ENCODE measurements around the gene FUT2. TPM values are rescaled to one million over a fixed set of nuclear protein-coding genes. Genes with fewer than 3 reads are reported as not detected.

Gene FUT2
- polyA plus RNA-seq, 1 donor from 2014 or later: not detected

DNA sequence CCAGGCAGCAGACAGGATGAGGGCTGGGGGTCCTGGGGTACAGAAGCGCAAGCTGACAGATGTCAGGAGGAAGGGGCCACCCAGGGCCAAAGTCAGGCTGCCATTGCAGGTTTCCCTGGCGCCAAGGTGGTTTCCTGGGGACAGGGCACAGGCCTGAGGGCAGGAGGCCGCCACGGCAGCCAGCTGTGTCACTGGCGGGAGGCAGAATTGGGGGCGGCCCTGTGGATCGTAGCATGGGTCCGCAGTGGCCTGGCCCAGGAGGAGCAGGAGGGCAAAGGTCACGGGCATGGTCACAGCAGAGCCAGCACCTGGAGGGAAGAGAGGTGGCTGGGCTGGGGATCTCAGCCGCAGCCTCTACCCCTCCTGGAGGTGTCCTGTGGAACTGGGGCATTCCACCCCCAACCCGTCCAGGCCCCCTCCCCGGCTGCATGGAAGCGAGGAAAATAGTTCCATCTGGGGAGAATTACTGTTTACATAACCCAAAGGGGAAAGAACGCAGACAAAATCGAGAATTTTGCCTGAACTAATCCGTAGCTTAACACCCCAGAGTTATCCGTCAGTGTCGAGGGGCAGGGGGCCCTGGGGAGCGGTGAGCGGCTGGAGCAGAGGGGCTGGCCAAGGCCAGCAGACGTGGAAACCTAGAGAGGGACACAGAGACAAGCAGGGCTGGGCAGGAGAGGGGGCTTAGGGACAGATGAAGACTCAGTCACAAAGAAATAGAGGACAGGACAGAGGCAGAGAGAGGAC lies 24.9 kb upstream of the FUT2 start:
- no peak overlapping the region for H3K27ac ChIP-seq (ENCODE audit: low read length)
- H3K27me3 ChIP-seq (ENCODE audit: insufficient read depth, low read depth, low read length): no peaks in the 10 kb centered on the region
- H3F3A ChIP-seq (ENCODE audit: insufficient read depth, low read length, poor library complexity, severe bottlenecking): no peaks in the 10 kb centered on the region
- H3K36me3 ChIP-seq (ENCODE audit: insufficient read depth, low read length): no peaks in the 10 kb centered on the region
- no peak for TF ChIP-seq POLR2AphosphoS5 (IDR thresholded peaks at IDR 0.05)
- TF ChIP-seq RAD21 (conservative IDR thresholded peaks at IDR 0.05): no peak
- TF ChIP-seq EZH2 (IDR thresholded peaks at IDR 0.05; ENCODE audit: borderline replicate concordance, insufficient read depth, low read length, poor library complexity, severe bottlenecking): no peak
- TF ChIP-seq SMC3 (conservative IDR thresholded peaks at IDR 0.05; ENCODE audit: poor library complexity): no peak
- TF ChIP-seq TAF1 (IDR thresholded peaks at IDR 0.05; ENCODE audit: low read depth): no peak
- no peak for TF ChIP-seq EP300 (conservative IDR thresholded peaks at IDR 0.05; ENCODE audit: poor library complexity, severe bottlenecking)
- no peak for TF ChIP-seq MXI1 (conservative IDR thresholded peaks at IDR 0.05; ENCODE audit: poor library complexity, severe bottlenecking)
- TF ChIP-seq, protein P1, sequence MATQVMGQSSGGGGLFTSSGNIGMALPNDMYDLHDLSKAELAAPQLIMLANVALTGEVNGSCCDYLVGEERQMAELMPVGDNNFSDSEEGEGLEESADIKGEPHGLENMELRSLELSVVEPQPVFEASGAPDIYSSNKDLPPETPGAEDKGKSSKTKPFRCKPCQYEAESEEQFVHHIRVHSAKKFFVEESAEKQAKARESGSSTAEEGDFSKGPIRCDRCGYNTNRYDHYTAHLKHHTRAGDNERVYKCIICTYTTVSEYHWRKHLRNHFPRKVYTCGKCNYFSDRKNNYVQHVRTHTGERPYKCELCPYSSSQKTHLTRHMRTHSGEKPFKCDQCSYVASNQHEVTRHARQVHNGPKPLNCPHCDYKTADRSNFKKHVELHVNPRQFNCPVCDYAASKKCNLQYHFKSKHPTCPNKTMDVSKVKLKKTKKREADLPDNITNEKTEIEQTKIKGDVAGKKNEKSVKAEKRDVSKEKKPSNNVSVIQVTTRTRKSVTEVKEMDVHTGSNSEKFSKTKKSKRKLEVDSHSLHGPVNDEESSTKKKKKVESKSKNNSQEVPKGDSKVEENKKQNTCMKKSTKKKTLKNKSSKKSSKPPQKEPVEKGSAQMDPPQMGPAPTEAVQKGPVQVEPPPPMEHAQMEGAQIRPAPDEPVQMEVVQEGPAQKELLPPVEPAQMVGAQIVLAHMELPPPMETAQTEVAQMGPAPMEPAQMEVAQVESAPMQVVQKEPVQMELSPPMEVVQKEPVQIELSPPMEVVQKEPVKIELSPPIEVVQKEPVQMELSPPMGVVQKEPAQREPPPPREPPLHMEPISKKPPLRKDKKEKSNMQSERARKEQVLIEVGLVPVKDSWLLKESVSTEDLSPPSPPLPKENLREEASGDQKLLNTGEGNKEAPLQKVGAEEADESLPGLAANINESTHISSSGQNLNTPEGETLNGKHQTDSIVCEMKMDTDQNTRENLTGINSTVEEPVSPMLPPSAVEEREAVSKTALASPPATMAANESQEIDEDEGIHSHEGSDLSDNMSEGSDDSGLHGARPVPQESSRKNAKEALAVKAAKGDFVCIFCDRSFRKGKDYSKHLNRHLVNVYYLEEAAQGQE (IDR thresholded peaks at IDR 0.05; ENCODE audit: borderline replicate concordance): no peak
- TF ChIP-seq, protein P2, sequence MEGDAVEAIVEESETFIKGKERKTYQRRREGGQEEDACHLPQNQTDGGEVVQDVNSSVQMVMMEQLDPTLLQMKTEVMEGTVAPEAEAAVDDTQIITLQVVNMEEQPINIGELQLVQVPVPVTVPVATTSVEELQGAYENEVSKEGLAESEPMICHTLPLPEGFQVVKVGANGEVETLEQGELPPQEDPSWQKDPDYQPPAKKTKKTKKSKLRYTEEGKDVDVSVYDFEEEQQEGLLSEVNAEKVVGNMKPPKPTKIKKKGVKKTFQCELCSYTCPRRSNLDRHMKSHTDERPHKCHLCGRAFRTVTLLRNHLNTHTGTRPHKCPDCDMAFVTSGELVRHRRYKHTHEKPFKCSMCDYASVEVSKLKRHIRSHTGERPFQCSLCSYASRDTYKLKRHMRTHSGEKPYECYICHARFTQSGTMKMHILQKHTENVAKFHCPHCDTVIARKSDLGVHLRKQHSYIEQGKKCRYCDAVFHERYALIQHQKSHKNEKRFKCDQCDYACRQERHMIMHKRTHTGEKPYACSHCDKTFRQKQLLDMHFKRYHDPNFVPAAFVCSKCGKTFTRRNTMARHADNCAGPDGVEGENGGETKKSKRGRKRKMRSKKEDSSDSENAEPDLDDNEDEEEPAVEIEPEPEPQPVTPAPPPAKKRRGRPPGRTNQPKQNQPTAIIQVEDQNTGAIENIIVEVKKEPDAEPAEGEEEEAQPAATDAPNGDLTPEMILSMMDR (IDR thresholded peaks at IDR 0.05; ENCODE audit: poor library complexity, severe bottlenecking): no peak
- no peak overlapping the region for H3K4me2 ChIP-seq (ENCODE audit: low read length)
- no peaks in the 10 kb centered on the region for H3K79me2 ChIP-seq (replicated peaks; ENCODE audit: insufficient read depth, low read length)
- no peak overlapping the region for H3K4me3 ChIP-seq (ENCODE audit: low read length)
- no peak overlapping the region for H3K9ac ChIP-seq (ENCODE audit: low read length)
- no peaks in the 10 kb centered on the region for H4K20me1 ChIP-seq (ENCODE audit: insufficient read depth)
- H3K9me2 ChIP-seq (ENCODE audit: insufficient read depth, low read length): no peaks in the 10 kb centered on the region
- no peaks in the 10 kb centered on the region for H3K9me3 ChIP-seq (ENCODE audit: low read length)
- H2AFZ ChIP-seq (ENCODE audit: low read depth, low read length): no peak overlapping the region

GRCh38 chr19:48671446-48671995 lies 24.2 kb upstream of the FUT2 start:
- no peak overlapping the region for H2AFZ ChIP-seq (ENCODE audit: low read depth, low read length)
- no peaks in the 10 kb centered on the region for H3K9me2 ChIP-seq (ENCODE audit: insufficient read depth, low read length)
- no peaks in the 10 kb centered on the region for H3K9me3 ChIP-seq (ENCODE audit: low read length)

More at GRCh38 chr19:48671446-48671995, 24.2 kb upstream of the FUT2 start:
- no peaks in the 10 kb centered on the region for H3K79me2 ChIP-seq (replicated peaks; ENCODE audit: insufficient read depth, low read length)
- no peaks in the 10 kb centered on the region for H4K20me1 ChIP-seq (ENCODE audit: insufficient read depth)
- no peak overlapping the region for H3K4me2 ChIP-seq (ENCODE audit: low read length)
- no peak overlapping the region for H3K9ac ChIP-seq (ENCODE audit: low read length)
- H3K4me3 ChIP-seq (ENCODE audit: low read length): no peak overlapping the region
- no peaks in the 10 kb centered on the region for H3K36me3 ChIP-seq (ENCODE audit: insufficient read depth, low read length)
- H3F3A ChIP-seq (ENCODE audit: insufficient read depth, low read length, poor library complexity, severe bottlenecking): no peaks in the 10 kb centered on the region
- H3K27me3 ChIP-seq (ENCODE audit: insufficient read depth, low read depth, low read length): no peaks in the 10 kb centered on the region
- no peak overlapping the region for H3K27ac ChIP-seq (ENCODE audit: low read length)
- TF ChIP-seq EZH2 (IDR thresholded peaks at IDR 0.05; ENCODE audit: borderline replicate concordance, insufficient read depth, low read length, poor library complexity, severe bottlenecking) (no peak), SMC3 (conservative IDR thresholded peaks at IDR 0.05; ENCODE audit: poor library complexity) (no peak)

Data from neural cell (in vitro differentiated cells).